ENCODE results near the gene GBGT1. TPM values are rescaled to one million over a fixed set of nuclear protein-coding genes. Genes with fewer than 3 reads are reported as not detected.

GBGT1 gene
- total RNA-seq, 2 experiments from 2014 or later, result 1.6 to 2.9 TPM

DNA sequence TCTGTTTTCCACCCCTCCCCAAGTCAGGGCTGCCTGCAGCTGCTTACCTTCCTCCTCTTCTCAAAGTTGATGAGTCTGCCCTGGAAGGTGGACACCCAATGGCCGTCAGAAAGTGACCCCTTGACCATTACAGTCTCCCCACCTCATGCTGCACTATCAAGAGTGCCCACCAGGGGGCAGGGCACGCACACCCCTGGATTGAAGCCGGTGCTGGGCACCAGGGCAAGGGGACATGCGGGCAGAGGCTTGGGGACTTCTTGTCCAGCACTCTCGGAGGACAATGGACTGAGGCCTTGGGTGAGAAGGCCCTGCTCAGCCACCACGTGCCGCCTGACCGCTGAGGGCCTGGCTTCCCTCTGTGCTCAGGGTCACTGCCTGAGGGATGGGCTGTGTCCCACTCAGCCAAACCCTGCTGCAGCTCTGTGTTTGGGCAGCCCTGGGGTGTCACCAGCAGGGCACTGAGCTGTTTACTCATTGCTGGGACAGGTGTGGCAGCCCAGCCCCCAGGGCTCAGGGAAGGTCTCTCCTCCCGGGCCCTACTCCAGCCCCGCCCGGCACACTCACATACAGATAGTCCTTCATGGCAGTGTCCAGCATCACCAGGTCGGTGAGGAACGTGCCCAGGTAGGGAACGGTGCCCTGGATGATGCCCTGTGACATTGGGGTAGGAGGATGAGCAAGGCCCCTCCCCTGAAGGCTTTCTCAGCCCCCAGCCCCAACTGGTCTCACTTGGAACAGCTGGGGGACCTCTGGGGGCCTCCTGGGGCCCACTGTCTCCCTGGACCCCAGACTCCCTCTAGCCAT is 60.3 kb downstream of the GBGT1 start:
- Mint-ChIP-seq H3K36me3 (peaks cover 32% of the 10 kb centered on the region), H3K4me3 (no peak overlapping the region), H3K27me3 (no peaks in the 10 kb centered on the region), H3K9me3 (no peaks in the 10 kb centered on the region), H3K4me1 (no peaks in the 10 kb centered on the region), H3K27ac (no peak overlapping the region)
- DNase-seq, result peak; percentile 36

Other genes starting within 250 kb of the GBGT1 start
- 10 to 100 TPM; 23.6 to 28.5 TPM for gene TSC1, start 219.3 kb downstream of the GBGT1 start, total RNA-seq
- not detected for gene GFI1B, start 185.2 kb downstream of the GBGT1 start, total RNA-seq
- 10 to 100 TPM; 85.4 to 90.2 TPM for gene GTF3C5, start 132.9 kb downstream of the GBGT1 start, total RNA-seq
- 1 to 10 TPM; 2.3 to 2.8 TPM for gene CEL, start 101.9 kb downstream of the GBGT1 start, total RNA-seq
- 10 to 100 TPM; 50.3 to 51.9 TPM for gene RALGDS, start 42.7 kb downstream of the GBGT1 start, total RNA-seq
- gene OBP2B, start 45.3 kb upstream of the GBGT1 start, total RNA-seq, result not detected
- not detected for gene ABO, start 111.3 kb upstream of the GBGT1 start, total RNA-seq
- 10 to 100 TPM; 31.8 to 33.0 TPM for gene SURF6, start 172.3 kb upstream of the GBGT1 start, total RNA-seq
- 10 to 100 TPM; 42.3 to 45.2 TPM for gene MED22, start 184.2 kb upstream of the GBGT1 start, total RNA-seq
- 1,000 to 10,000 TPM; 3,142 to 3,195 TPM for gene RPL7A, start 184.3 kb upstream of the GBGT1 start, total RNA-seq
- 10 to 100 TPM; 25.4 to 26.6 TPM for gene SURF1, start 192.6 kb upstream of the GBGT1 start, total RNA-seq
- gene SURF2, start 192.6 kb upstream of the GBGT1 start, total RNA-seq, result 10 to 100 TPM; 30.7 to 32.2 TPM
- 100 to 1,000 TPM; 197 to 198 TPM for gene SURF4, start 212.1 kb upstream of the GBGT1 start, total RNA-seq
- under 1 TPM; 0.16 to 0.31 TPM for gene STKLD1, start 212.5 kb upstream of the GBGT1 start, total RNA-seq